ENCODE data around the gene SVIL.
A peak's percentile ranks its signal among the peaks of the same experiment; 100 is the strongest.
"Not testable (repeated sequence)": the region's sequence is repeated elsewhere in the genome, so short reads cannot be mapped to it uniquely, and the experiment has no call there.

The SVIL gene

DNA sequence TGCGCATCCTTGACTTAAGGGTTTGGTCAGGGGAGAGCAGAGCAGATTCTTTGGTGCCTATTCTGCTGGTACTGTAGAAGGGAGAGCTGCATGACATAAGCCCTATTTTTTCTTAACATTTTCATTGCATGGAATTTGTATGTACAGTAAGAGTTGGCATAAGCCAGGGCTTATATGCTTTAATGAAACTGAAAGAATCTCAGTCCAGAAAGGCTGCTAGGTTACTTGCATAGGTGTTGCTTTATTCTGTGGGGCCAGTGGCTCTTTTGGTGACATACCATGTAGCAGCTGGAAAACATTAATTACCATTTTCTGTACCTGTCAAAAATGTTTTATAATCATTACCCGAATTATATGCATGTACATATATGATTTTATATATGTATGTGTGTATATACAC is 193.8 kb downstream of the SVIL start:
- peaks cover 4% of the 10 kb centered on the region for H3K36me3 Mint-ChIP-seq (ENCODE audit: low read depth)

DNA sequence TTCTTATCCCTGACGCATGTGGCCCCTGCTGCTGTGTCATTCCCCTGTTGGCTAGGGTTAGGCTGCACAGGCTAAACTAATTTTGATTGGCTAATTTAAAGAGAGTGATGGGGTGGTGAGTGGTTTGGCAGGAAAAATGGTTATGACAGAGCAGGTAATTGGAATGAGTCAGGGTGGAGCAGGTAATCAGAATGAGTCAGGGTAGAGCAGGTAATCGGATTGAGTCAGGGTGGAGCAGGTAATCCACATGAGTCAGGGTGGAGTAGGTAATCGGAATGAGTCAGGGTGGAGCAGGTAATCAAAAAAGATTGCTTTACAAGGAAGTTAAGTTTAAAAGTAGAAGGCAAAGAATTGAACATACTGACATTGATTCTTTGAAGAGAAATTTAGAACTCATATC is 195.8 kb downstream of the SVIL start:
- peak overlapping the region in 1 of 3 experiments; percentile 24 for H3K4me3 Mint-ChIP-seq

More for the DNA sequence above, 193.8 kb downstream of the SVIL start:
- Mint-ChIP-seq H3K4me1 (no peaks in the 10 kb centered on the region), H3K9me3 (peaks cover 21% of the 10 kb centered on the region), H3K27me3 (ENCODE audit: low read depth) (no peaks in the 10 kb centered on the region), H3K4me3 (no peak overlapping the region), H3K27ac (no peak overlapping the region)
- TF ChIP-seq, protein P1, sequence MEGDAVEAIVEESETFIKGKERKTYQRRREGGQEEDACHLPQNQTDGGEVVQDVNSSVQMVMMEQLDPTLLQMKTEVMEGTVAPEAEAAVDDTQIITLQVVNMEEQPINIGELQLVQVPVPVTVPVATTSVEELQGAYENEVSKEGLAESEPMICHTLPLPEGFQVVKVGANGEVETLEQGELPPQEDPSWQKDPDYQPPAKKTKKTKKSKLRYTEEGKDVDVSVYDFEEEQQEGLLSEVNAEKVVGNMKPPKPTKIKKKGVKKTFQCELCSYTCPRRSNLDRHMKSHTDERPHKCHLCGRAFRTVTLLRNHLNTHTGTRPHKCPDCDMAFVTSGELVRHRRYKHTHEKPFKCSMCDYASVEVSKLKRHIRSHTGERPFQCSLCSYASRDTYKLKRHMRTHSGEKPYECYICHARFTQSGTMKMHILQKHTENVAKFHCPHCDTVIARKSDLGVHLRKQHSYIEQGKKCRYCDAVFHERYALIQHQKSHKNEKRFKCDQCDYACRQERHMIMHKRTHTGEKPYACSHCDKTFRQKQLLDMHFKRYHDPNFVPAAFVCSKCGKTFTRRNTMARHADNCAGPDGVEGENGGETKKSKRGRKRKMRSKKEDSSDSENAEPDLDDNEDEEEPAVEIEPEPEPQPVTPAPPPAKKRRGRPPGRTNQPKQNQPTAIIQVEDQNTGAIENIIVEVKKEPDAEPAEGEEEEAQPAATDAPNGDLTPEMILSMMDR (IDR thresholded peaks at IDR 0.05; ENCODE audit: unreplicated experiment in 3 of 3), result no peak

DNA sequence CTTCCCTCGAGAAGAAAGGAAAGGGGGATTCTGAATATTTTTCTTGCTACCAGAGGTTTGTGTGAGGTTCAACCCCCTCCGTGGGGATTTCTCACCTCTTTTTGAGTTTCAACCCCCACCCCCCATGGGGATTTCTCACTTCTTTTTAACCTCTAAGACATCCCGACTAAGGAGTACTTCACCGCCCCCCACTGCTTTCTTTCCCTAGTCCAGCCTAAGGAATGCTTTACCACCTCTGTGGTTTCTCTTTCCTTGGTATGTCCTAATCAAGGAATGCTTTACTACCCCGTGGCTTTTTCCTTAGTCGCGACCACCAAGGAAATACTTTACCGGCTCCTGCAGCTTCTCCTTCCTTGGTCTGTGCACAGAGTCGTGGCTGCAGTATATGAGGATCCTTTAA is 196.5 kb downstream of the SVIL start:
- H3K4me3 Mint-ChIP-seq, result peak overlapping the region in 1 of 3 experiments; percentile 46
- TF ChIP-seq, protein P1 (IDR thresholded peaks at IDR 0.05; ENCODE audit: unreplicated experiment in 3 of 3), result no peak
- H3K27ac Mint-ChIP-seq, result no peak overlapping the region
- H3K9me3 Mint-ChIP-seq, result peaks cover 29% of the 10 kb centered on the region
- no peaks in the 10 kb centered on the region for H3K4me1 Mint-ChIP-seq
- H3K36me3 Mint-ChIP-seq (ENCODE audit: low read depth), result peaks cover 4% of the 10 kb centered on the region
- H3K27me3 Mint-ChIP-seq (ENCODE audit: low read depth), result no peaks in the 10 kb centered on the region

More for the DNA sequence above, 195.8 kb downstream of the SVIL start:
- H3K27me3 Mint-ChIP-seq (ENCODE audit: low read depth); H3K36me3 Mint-ChIP-seq (ENCODE audit: low read depth); H3K27ac Mint-ChIP-seq; H3K4me1 Mint-ChIP-seq: not testable (repeated sequence)
- peaks cover 29% of the 10 kb centered on the region for H3K9me3 Mint-ChIP-seq

DNA sequence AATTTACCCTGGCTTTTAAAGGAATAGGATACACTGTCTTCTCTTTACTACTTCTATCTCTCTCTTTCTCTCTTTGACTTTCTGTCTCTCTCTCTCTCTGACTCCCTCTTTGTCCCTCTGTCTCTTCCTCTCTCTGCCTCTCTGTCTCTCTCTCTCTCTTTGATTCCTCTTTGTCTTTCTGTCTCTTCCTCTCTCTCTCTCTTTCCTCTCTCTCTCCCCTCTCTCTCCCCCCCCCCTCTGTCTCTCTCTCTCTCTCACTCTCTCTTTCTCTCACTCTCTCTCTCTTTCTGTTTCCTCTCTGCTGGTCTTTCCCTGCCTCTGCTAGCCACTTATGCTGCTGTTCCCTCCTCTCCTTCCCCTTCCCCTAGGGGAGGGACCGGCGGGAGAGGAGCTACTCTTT is 196.9 kb downstream of the SVIL start:
- H3K9me3 Mint-ChIP-seq, result peaks cover 29% of the 10 kb centered on the region
- peaks cover 4% of the 10 kb centered on the region for H3K36me3 Mint-ChIP-seq (ENCODE audit: low read depth)
- TF ChIP-seq, protein P1 (IDR thresholded peaks at IDR 0.05; ENCODE audit: unreplicated experiment in 3 of 3), result no peak
- H3K4me3 Mint-ChIP-seq, result peak overlapping the region in 1 of 3 experiments; percentile 46
- no peaks in the 10 kb centered on the region for H3K4me1 Mint-ChIP-seq
- H3K27me3 Mint-ChIP-seq (ENCODE audit: low read depth), result no peaks in the 10 kb centered on the region
- no peak overlapping the region for H3K27ac Mint-ChIP-seq

DNA sequence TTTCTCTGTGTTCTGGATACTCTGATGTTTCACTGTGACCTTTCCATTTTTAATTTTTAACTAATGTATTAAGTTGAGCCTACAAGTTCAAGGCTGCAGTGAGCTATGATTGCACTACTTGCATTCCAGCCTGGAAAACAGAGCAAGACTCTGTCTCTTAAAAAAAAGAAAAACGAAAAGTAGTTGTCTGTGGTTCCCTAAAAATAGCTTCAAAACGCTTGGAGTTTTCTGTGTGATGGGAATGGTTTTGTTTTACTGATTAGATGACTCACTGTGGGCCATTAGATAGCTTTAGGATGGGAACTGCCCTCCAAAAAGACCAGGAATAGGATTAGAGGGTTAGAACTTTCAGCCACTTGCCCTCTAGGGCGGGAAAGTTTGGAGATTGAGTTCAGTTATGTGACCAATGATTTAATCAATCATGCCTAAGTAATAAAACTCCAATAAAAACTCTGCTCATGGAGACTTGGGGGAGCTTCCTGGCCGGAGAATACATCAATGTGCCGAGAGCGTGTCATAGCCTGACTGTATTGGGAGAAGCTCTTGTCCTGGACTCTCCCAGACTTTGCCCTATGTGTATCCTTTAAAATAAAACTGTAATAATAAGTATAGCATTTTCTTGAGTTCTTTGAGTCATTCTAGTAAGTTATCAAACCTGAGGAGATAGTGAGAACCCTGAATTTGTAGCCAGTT is 198.8 kb downstream of the SVIL start:
- Mint-ChIP-seq H3K27me3 (ENCODE audit: low read depth) (peaks cover 3% of the 10 kb centered on the region), H3K4me1 (no peaks in the 10 kb centered on the region)

DNA sequence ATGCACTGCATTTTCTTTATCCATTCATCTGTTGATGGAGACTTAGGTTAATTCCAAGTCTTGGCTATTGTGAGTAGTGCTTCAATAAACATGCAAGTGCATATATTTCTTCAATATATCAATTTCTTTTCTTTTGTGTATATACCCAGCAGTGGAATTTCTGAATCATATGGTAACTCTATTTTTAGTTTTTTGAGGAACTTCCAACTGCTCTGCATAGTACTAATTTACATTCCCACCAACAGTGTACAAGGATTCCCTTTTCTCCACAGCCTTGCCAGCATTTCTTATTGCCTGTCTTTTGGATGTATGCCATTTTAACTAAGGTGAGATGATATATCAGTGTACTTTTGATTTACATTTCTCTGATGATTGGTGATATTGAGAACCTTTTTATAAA is 200.7 kb downstream of the SVIL start:
- H3K4me1 Mint-ChIP-seq, result no peaks in the 10 kb centered on the region
- no peak overlapping the region for H3K4me3 Mint-ChIP-seq
- peaks cover 21% of the 10 kb centered on the region for H3K9me3 Mint-ChIP-seq
- peaks cover 4% of the 10 kb centered on the region for H3K27me3 Mint-ChIP-seq (ENCODE audit: low read depth)
- no peak overlapping the region for H3K27ac Mint-ChIP-seq
- TF ChIP-seq, protein P1 (IDR thresholded peaks at IDR 0.05; ENCODE audit: unreplicated experiment in 3 of 3), result no peak
- peaks cover 4% of the 10 kb centered on the region for H3K36me3 Mint-ChIP-seq (ENCODE audit: low read depth)

More for the DNA sequence above, 198.8 kb downstream of the SVIL start:
- Mint-ChIP-seq H3K27ac (no peak overlapping the region), H3K9me3 (peaks cover 29% of the 10 kb centered on the region), H3K4me3 (no peak overlapping the region), H3K36me3 (ENCODE audit: low read depth) (peaks cover 4% of the 10 kb centered on the region)
- TF ChIP-seq, protein P1 (IDR thresholded peaks at IDR 0.05; ENCODE audit: unreplicated experiment in 3 of 3), result no peak
